Measurements from ENCODE around the gene RAET1E.
"Not testable (repeated sequence)": the region's sequence is repeated elsewhere in the genome, so short reads cannot be mapped to it uniquely, and the experiment has no call there.

Gene RAET1E

GRCh38 chr6:149925253-149925973, 27.5 kb upstream of the RAET1E start:
- DNase-seq (ENCODE audit: low read depth), result peak; percentile 16
- peak overlapping the region; percentile 58 for H3K4me3 ChIP-seq (ENCODE audit: control insufficient read depth, low read depth, low read length)
- TF ChIP-seq CTCF (conservative IDR thresholded peaks at IDR 0.05; ENCODE audit: control insufficient read depth, insufficient read depth, low read depth, low read length), result no peak

GRCh38 chr6:149924933-149925252, 27.0 kb upstream of the RAET1E start:
- H3K4me3 ChIP-seq (ENCODE audit: control insufficient read depth, low read depth, low read length), result no peak overlapping the region
- no peak for TF ChIP-seq CTCF (conservative IDR thresholded peaks at IDR 0.05; ENCODE audit: control insufficient read depth, insufficient read depth, low read depth, low read length)
- DNase-seq (ENCODE audit: low read depth), result no peak

GRCh38 chr6:149924206-149924932, 26.5 kb upstream of the RAET1E start:
- TF ChIP-seq CTCF (conservative IDR thresholded peaks at IDR 0.05; ENCODE audit: control insufficient read depth, insufficient read depth, low read depth, low read length), result no peak
- no peak for DNase-seq (ENCODE audit: low read depth)
- H3K4me3 ChIP-seq (ENCODE audit: control insufficient read depth, low read depth, low read length), result no peak overlapping the region

GRCh38 chr6:149923327-149923986, 25.5 kb upstream of the RAET1E start:
- TF ChIP-seq CTCF (conservative IDR thresholded peaks at IDR 0.05; ENCODE audit: control insufficient read depth, insufficient read depth, low read depth, low read length), result no peak
- H3K4me3 ChIP-seq (ENCODE audit: control insufficient read depth, low read depth, low read length), result peak overlapping the region; percentile 62
- no peak for DNase-seq (ENCODE audit: low read depth)

- peak; percentile 96 for DNase-seq (ENCODE audit: low read depth)
- peak within 1 kb of the TSS; percentile 62 for H3K4me3 ChIP-seq (ENCODE audit: control insufficient read depth, low read depth, low read length)
- TF ChIP-seq CTCF (conservative IDR thresholded peaks at IDR 0.05; ENCODE audit: control insufficient read depth, insufficient read depth, low read depth, low read length), result no peak
These were observed 24.9 kb upstream of the RAET1E start, which contains the start of gene RAET1G for GRCh38 chr6:149922642-149923326. TSS of gene RAET1G (minus strand) at chr6:149923121. CDS start at chr6:149923010, 111 bp downstream.

- H3K4me3 ChIP-seq (ENCODE audit: control insufficient read depth, low read depth, low read length); DNase-seq (ENCODE audit: low read depth): not testable (repeated sequence)
These were observed 24.2 kb upstream of the RAET1E start for GRCh38 chr6:149922091-149922490.

Measured in fibroblast of mammary gland (primary cell).